PC-9 (cell line): ENCODE results near the gene ATRN. TPM values are rescaled to one million over a fixed set of nuclear protein-coding genes. Genes with fewer than 3 reads are reported as not detected.

Experiments
- BruUV-seq: library from RNA; stranded (reverse); fragments of 400-500 nt; replicated peaks from 2 replicates; lab custom pipeline; 2021; lab: Mats Ljungman, UMichigan
- CTCF ChIA-PET: fragments of 300-600 bp; sonication (Branson Sonifier 250); formaldehyde crosslinking; loops from one replicate; lab custom pipeline; 2022; ENCODE audit warnings: antibody characterized with exemption; lab: Charles Lee
- POLR2A ChIA-PET: fragments of 300-600 bp; sonication (Branson Sonifier 250); formaldehyde crosslinking; loops from one replicate; lab custom pipeline; 2022; ENCODE audit warnings: antibody characterized with exemption; ENCODE audit not compliant: unreplicated experiment; lab: Charles Lee
- DNase-seq, 2 experiments: peaks; one replicate each; pipeline versions ENCODE4 v3.0.0 to v3.0.0-alpha.2; 2015 to 2022; ENCODE audit warnings: mixed read lengths in 1 of 2
- H2AFZ ChIP-seq: fragments of 200-600 bp; sonication (generic); 2 replicates; pipeline ENCODE4 v1.8.1; 2017; ENCODE audit warnings: antibody characterized with exemption
- H3F3A ChIP-seq: fragments of 200-600 bp; sonication (generic); 2 replicates; pipeline ENCODE4 v1.8.1; 2017; ENCODE audit warnings: antibody characterized with exemption, mild to moderate bottlenecking, low read depth; ENCODE audit not compliant: insufficient read depth
- H3K27ac ChIP-seq: fragments of 200-600 bp; sonication (generic); 2 replicates; pipeline ENCODE4 v1.6.1; 2016; ENCODE audit warnings: mixed run types
- H3K27me3 ChIP-seq: fragments of 200-600 bp; sonication (generic); 2 replicates; pipeline ENCODE4 v1.6.1; 2016; ENCODE audit warnings: low read depth, mixed run types; ENCODE audit not compliant: insufficient read depth
- H3K36me3 ChIP-seq: fragments of 200-600 bp; sonication (generic); 2 replicates; pipeline ENCODE4 v1.6.1; 2016; ENCODE audit warnings: low read depth, mixed run types
- H3K4me1 ChIP-seq: fragments of 200-600 bp; sonication (generic); replicated peaks from 2 replicates; pipeline ENCODE4 v1.6.1; 2016; ENCODE audit warnings: mixed run types; ENCODE audit not compliant: insufficient read depth
- H3K4me2 ChIP-seq: fragments of 200-600 bp; sonication (generic); 2 replicates; pipeline ENCODE4 v1.6.1; 2017; ENCODE audit warnings: mixed run types
- H3K4me3 ChIP-seq: fragments of 200-600 bp; sonication (generic); 2 replicates; pipeline ENCODE4 v1.6.1; 2016; ENCODE audit warnings: mixed run types
- H3K79me2 ChIP-seq: fragments of 200-600 bp; sonication (generic); 2 replicates; pipeline ENCODE4 v1.6.1; 2017; ENCODE audit warnings: low read depth, mixed run types
- H3K9me2 ChIP-seq: fragments of 200-600 bp; sonication (generic); 2 replicates; pipeline ENCODE4 v1.8.1; 2017; ENCODE audit warnings: mild to moderate bottlenecking; ENCODE audit not compliant: insufficient read depth
- H3K9me3 ChIP-seq: fragments of 200-600 bp; sonication (generic); 2 replicates; pipeline ENCODE4 v1.8.1; 2016; ENCODE audit warnings: low read depth; ENCODE audit not compliant: insufficient read depth
- H4K20me1 ChIP-seq: fragments of 200-600 bp; sonication (generic); 2 replicates; pipeline ENCODE4 v1.8.1; 2017; ENCODE audit not compliant: insufficient read depth
- CTCF ChIP-seq: fragments of 200-600 bp; sonication (generic); conservative IDR thresholded peaks from 2 replicates; pipeline ENCODE4 v1.6.1; 2017; ENCODE audit warnings: mixed run types, antibody characterized with exemption, mild to moderate bottlenecking, moderate library complexity
- EZH2 ChIP-seq: fragments of 200-600 bp; sonication (generic); IDR thresholded peaks from 2 replicates; pipeline ENCODE4 v1.8.0; 2017; ENCODE audit warnings: antibody characterized with exemption, low read depth
- intact Hi-C: fragments of 100-400 bp; cut with micrococcal nuclease; formaldehyde crosslinking; loops from one replicate; pipeline ENCODE4 v1.10.0; 2022; ENCODE audit not compliant: unreplicated experiment
- total RNA-seq: library from RNA; stranded (reverse); gene quantifications from 2 replicates; pipeline ENCODE4 v1.2.3, GENCODE V29; 2021

ATRN gene
- total RNA-seq, 1 experiment from 2014 or later, result 34.9 TPM

GRCh38 chr20:3486850-3487249, 16.0 kb downstream of the ATRN start:
- H3K4me3 ChIP-seq, result no peak overlapping the region
- intact Hi-C loops, result no loop called here
- no peak for TF ChIP-seq EZH2
- no peak for TF ChIP-seq CTCF
- no TSS peak for BruUV-seq
- ChIA-PET CTCF (no interaction called here), POLR2A (interaction anchor here (0.6 kb wide), 1 partner anchor 334 kb away, joined by 3 read pairs; no protein-coding TSS in a partner anchor)
- no peaks in the 10 kb centered on the region for H4K20me1 ChIP-seq
- DNase-seq, result no peak
- no peak overlapping the region for H2AFZ ChIP-seq
- no peaks in the 10 kb centered on the region for H3K9me2 ChIP-seq
- H3K9me3 ChIP-seq, result peaks cover 12% of the 10 kb centered on the region
- peaks cover 7% of the 10 kb centered on the region; the same call in 1 of the 2 replicates for H3K4me1 ChIP-seq
- H3K36me3 ChIP-seq, result no peaks in the 10 kb centered on the region
- no peak overlapping the region for H3K4me2 ChIP-seq
- H3K79me2 ChIP-seq, result peaks cover 18% of the 10 kb centered on the region; the same call in 1 of the 2 replicates
- peaks cover 6% of the 10 kb centered on the region; the same call in 1 of the 2 replicates for H3F3A ChIP-seq
- H3K27ac ChIP-seq, result no peak overlapping the region
- H3K27me3 ChIP-seq, result no peaks in the 10 kb centered on the region

- CTCF ChIA-PET, result no interaction called here
Measured at GRCh38 chr20:3492669-3493068, 21.9 kb downstream of the ATRN start.

GRCh38 chr20:3494218-3494617, 23.4 kb downstream of the ATRN start:
- Histone ChIP-seq H3K4me3 (no peak overlapping the region), H3K27ac (no peak overlapping the region), H3K9me2 (0 out of 2 replicates have a peak, but pooled peaks cover 4% of the 10 kb centered on the region), H3F3A (no peaks in the 10 kb centered on the region), H4K20me1 (no peaks in the 10 kb centered on the region), H3K9me3 (0 out of 2 replicates have a peak, but pooled peaks cover 3% of the 10 kb centered on the region), H2AFZ (no peak overlapping the region), H3K4me2 (no peak overlapping the region), H3K4me1 (no peaks in the 10 kb centered on the region), H3K79me2 (no peaks in the 10 kb centered on the region), H3K27me3 (no peaks in the 10 kb centered on the region), H3K36me3 (no peaks in the 10 kb centered on the region)
- ChIA-PET POLR2A (no interaction called here), CTCF (no interaction called here)
- no peak for DNase-seq
- TF ChIP-seq EZH2, result no peak
- no peak for TF ChIP-seq CTCF
- intact Hi-C loops, result no loop called here
- BruUV-seq, result no TSS peak

More at GRCh38 chr20:3492669-3493068, 21.9 kb downstream of the ATRN start:
- Histone ChIP-seq H4K20me1 (no peaks in the 10 kb centered on the region), H3K79me2 (0 out of 2 replicates have a peak, but pooled peaks cover 9% of the 10 kb centered on the region), H3K4me1 (no peaks in the 10 kb centered on the region), H3K36me3 (no peaks in the 10 kb centered on the region), H3K9me3 (peaks cover 4% of the 10 kb centered on the region; the same call in 1 of the 2 replicates), H3K4me2 (no peak overlapping the region), H3K9me2 (0 out of 2 replicates have a peak, but pooled peaks cover 4% of the 10 kb centered on the region), H3K4me3 (no peak overlapping the region), H3K27me3 (no peaks in the 10 kb centered on the region), H3K27ac (no peak overlapping the region), H2AFZ (no peak overlapping the region), H3F3A (no peaks in the 10 kb centered on the region)
- POLR2A ChIA-PET, result no interaction called here
- intact Hi-C loops, result no loop called here
- no peak for TF ChIP-seq CTCF
- TF ChIP-seq EZH2, result no peak
- no peak for DNase-seq
- no TSS peak for BruUV-seq
